ENCODE data around the gene CCNF.

DNA sequence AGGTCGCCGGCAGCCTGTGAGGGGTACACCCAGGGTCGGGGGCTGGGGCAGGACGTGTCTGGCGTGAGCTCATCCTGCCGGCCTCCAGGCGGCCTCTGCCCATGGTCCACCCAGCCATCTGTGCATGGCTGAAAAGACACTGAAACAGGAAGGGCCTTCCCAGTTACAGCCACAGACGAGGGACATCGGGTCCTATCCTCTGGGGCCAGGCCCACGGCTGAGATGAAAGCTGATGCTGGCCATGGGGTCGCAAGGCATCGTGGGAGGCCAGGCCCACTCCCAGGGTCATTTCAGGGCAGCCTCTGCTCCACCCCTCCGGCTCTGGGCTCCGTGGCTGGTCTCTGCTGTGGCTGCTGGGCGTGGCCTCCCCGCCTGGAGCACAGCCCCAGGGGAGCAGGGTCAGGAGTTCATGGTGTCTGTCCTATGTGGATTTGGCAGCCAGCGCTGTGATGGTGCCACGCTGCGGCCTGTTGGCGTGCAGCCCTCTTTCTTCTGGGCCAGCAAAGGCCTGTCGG, 67.9 kb downstream of the CCNF start:
- TF ChIP-seq KDM1A (IDR thresholded peaks at IDR 0.05; ENCODE audit: borderline replicate concordance) (no peak), CTCF (IDR thresholded peaks at IDR 0.05 in 2 of 3, conservative IDR thresholded peaks at IDR 0.05 in 1 of 3; ENCODE audit: control insufficient read depth in 2 of 3, extremely low read depth in 1 of 3, insufficient read depth in 1 of 3, low read depth in 3 of 3, low read length in 3 of 3) (no peak), ZNF687 (IDR thresholded peaks at IDR 0.05) (no peak), NBN (IDR thresholded peaks at IDR 0.05) (no peak), EZH2 (IDR thresholded peaks at IDR 0.05; ENCODE audit: borderline replicate concordance, control insufficient read depth, low read depth, low read length) (no peak)
- TF ChIP-seq, protein P1, sequence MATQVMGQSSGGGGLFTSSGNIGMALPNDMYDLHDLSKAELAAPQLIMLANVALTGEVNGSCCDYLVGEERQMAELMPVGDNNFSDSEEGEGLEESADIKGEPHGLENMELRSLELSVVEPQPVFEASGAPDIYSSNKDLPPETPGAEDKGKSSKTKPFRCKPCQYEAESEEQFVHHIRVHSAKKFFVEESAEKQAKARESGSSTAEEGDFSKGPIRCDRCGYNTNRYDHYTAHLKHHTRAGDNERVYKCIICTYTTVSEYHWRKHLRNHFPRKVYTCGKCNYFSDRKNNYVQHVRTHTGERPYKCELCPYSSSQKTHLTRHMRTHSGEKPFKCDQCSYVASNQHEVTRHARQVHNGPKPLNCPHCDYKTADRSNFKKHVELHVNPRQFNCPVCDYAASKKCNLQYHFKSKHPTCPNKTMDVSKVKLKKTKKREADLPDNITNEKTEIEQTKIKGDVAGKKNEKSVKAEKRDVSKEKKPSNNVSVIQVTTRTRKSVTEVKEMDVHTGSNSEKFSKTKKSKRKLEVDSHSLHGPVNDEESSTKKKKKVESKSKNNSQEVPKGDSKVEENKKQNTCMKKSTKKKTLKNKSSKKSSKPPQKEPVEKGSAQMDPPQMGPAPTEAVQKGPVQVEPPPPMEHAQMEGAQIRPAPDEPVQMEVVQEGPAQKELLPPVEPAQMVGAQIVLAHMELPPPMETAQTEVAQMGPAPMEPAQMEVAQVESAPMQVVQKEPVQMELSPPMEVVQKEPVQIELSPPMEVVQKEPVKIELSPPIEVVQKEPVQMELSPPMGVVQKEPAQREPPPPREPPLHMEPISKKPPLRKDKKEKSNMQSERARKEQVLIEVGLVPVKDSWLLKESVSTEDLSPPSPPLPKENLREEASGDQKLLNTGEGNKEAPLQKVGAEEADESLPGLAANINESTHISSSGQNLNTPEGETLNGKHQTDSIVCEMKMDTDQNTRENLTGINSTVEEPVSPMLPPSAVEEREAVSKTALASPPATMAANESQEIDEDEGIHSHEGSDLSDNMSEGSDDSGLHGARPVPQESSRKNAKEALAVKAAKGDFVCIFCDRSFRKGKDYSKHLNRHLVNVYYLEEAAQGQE (IDR thresholded peaks at IDR 0.05; ENCODE audit: low read depth, low read length) = no peak
- TF ChIP-seq, protein P2, sequence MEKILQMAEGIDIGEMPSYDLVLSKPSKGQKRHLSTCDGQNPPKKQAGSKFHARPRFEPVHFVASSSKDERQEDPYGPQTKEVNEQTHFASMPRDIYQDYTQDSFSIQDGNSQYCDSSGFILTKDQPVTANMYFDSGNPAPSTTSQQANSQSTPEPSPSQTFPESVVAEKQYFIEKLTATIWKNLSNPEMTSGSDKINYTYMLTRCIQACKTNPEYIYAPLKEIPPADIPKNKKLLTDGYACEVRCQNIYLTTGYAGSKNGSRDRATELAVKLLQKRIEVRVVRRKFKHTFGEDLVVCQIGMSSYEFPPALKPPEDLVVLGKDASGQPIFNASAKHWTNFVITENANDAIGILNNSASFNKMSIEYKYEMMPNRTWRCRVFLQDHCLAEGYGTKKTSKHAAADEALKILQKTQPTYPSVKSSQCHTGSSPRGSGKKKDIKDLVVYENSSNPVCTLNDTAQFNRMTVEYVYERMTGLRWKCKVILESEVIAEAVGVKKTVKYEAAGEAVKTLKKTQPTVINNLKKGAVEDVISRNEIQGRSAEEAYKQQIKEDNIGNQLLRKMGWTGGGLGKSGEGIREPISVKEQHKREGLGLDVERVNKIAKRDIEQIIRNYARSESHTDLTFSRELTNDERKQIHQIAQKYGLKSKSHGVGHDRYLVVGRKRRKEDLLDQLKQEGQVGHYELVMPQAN (conservative IDR thresholded peaks at IDR 0.05) = no peak
- TF ChIP-seq, protein P3, sequence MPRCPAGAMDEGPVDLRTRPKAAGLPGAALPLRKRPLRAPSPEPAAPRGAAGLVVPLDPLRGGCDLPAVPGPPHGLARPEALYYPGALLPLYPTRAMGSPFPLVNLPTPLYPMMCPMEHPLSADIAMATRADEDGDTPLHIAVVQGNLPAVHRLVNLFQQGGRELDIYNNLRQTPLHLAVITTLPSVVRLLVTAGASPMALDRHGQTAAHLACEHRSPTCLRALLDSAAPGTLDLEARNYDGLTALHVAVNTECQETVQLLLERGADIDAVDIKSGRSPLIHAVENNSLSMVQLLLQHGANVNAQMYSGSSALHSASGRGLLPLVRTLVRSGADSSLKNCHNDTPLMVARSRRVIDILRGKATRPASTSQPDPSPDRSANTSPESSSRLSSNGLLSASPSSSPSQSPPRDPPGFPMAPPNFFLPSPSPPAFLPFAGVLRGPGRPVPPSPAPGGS (IDR thresholded peaks at IDR 0.05; ENCODE audit: borderline replicate concordance, insufficient read depth, low read depth, low read length, poor library complexity, severe bottlenecking) = no peak
